ENCODE measurements around the gene VSTM2L.

VSTM2L gene

GRCh38 chr20:37991157-37991866 lies 88.4 kb downstream of the VSTM2L start:
- no peak for DNase-seq

- no peak for DNase-seq
These were observed 89.0 kb downstream of the VSTM2L start for GRCh38 chr20:37991908-37992307.

GRCh38 chr20:37992802-37993409 lies 90.0 kb downstream of the VSTM2L start:
- DNase-seq: peak in 1 of 2 experiments; percentile 30

GRCh38 chr20:37994512-37994911 lies 91.6 kb downstream of the VSTM2L start:
- no peak for DNase-seq
